Measurements from ENCODE around the gene GHRHR. TPM values are rescaled to one million over a fixed set of nuclear protein-coding genes. Genes with fewer than 3 reads are reported as not detected.

GHRHR gene
- total and polyA plus RNA-seq, 9 of the 15 experiments (the other 6 are each of a cell fraction or from before 2014, with no cell fraction given) = not detected

DNA sequence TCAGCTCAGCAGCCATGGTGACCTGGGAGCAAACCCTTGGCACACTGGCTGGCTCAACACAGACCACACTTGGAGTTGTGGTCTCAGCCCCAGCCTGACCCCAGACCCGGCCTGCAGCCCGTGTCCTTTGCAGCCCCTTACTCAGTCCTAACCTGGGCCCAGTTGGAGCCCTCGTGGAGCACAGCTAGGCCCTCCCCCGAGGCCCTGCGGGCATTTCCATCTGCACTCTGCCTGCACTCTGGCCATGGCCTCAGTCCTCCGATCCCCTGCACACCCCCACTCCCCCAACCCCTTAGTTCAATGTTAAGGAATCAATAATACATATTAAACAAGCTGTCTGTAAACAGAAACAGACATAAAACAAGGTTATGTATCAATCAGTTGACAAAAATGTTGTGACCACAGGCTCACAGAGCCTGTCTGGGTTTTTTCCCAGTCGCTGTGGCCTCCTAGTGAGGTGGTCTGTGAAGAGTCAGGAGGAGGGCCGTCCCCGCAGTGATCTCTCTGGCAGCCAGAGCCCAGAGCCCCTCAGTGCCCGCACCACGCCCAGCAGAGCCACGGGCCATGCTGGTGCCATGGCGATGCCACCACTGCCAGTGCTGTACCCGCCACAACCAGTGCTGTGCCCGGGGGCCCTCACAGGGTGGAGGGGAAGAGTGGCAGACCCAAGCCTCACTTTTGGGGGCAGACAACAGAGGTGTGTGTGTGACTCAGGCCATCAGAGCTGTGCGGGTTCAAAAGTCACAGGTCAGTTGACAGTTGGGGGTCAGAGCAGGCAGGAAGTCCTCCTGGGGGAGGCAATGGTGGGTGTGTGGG, 25.5 kb downstream of the GHRHR start:
- H3K4me2 ChIP-seq (ENCODE audit: insufficient read depth, low read length) = no peak overlapping the region
- H3K27ac ChIP-seq (ENCODE audit: extremely low read depth, low read depth, low read length) = no peak overlapping the region
- intact Hi-C loops (cut with micrococcal nuclease) = no loop called here
- WGBS (ENCODE audit: insufficient coverage, low coverage, missing lambda C conversion rate) = 8% methylated on average over 14 of the region's 16 CpGs
- no peak overlapping the region for H2AFZ ChIP-seq (ENCODE audit: low read depth, low read length)
- TF ChIP-seq NR2C2 (CRISPR knock-in tag; IDR thresholded peaks at IDR 0.05) = no peak
- 0 out of 2 replicates have a peak, but pooled peaks have one; percentile 23 for TF ChIP-seq NR2C2 (tag; IDR thresholded peaks at IDR 0.05)
- TF ChIP-seq ESRRA (IDR thresholded peaks at IDR 0.05; ENCODE audit: borderline replicate concordance, low read depth) = no peak
- TF ChIP-seq ZFP30 (CRISPR knock-in tag; IDR thresholded peaks at IDR 0.05; ENCODE audit: borderline replicate concordance) = no peak
- TF ChIP-seq NR2C1 (IDR thresholded peaks at IDR 0.05) = peak; percentile 70
- TF ChIP-seq NR2C1 (tag; IDR thresholded peaks at IDR 0.05) = 0 out of 2 replicates have a peak, but pooled peaks have one; percentile 36
- TF ChIP-seq, protein P1, sequence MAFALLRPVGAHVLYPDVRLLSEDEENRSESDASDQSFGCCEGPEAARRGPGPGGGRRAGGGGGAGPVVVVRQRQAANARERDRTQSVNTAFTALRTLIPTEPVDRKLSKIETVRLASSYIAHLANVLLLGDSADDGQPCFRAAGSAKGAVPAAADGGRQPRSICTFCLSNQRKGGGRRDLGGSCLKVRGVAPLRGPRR (CRISPR knock-in tag; IDR thresholded peaks at IDR 0.05) = no peak
- TF ChIP-seq, protein P2, sequence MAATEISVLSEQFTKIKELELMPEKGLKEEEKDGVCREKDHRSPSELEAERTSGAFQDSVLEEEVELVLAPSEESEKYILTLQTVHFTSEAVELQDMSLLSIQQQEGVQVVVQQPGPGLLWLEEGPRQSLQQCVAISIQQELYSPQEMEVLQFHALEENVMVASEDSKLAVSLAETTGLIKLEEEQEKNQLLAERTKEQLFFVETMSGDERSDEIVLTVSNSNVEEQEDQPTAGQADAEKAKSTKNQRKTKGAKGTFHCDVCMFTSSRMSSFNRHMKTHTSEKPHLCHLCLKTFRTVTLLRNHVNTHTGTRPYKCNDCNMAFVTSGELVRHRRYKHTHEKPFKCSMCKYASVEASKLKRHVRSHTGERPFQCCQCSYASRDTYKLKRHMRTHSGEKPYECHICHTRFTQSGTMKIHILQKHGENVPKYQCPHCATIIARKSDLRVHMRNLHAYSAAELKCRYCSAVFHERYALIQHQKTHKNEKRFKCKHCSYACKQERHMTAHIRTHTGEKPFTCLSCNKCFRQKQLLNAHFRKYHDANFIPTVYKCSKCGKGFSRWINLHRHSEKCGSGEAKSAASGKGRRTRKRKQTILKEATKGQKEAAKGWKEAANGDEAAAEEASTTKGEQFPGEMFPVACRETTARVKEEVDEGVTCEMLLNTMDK (IDR thresholded peaks at IDR 0.05; ENCODE audit: borderline replicate concordance, insufficient read depth, low read depth, low read length, poor library complexity, severe bottlenecking) = no peak
- DNase-seq (ENCODE audit: extremely low read depth in 1 of 4, low spot score in 3 of 4) = no peak
- POLR2A ChIA-PET = interaction anchor here (0.6 to 0.7 kb wide), 2 partner anchors 9 to 234 kb away, joined by 3 read pairs; no protein-coding TSS in a partner anchor
- no peaks in the 10 kb centered on the region; the same call in 1 of the 2 replicates for H4K20me1 ChIP-seq (replicated peaks; ENCODE audit: control insufficient read depth, insufficient read depth, low read length)
- ATAC-seq = no peak
- H3K4me3 ChIP-seq = no peak overlapping the region
- no peaks in the 10 kb centered on the region for H3K9me3 ChIP-seq (replicated peaks; ENCODE audit: control insufficient read depth, insufficient read depth, low read depth, low read length)
- no TSS peak for BruUV-seq (replicated peaks)
- H3K9me1 ChIP-seq (ENCODE audit: control insufficient read depth, insufficient read depth, low read length) = no peaks in the 10 kb centered on the region
- H3K27me3 ChIP-seq (ENCODE audit: control insufficient read depth in 2 of 2, insufficient read depth in 2 of 2, low read length in 2 of 2) = peaks cover 23 to 64% of the 10 kb centered on the region in 2 experiments
- CTCF ChIA-PET (ENCODE audit: low intra/inter-chr PET ratio) = no interaction called here
- in situ Hi-C loops (cut with MboI) = loop anchor here (10.0 kb wide), 1 partner anchor 746 kb away; no protein-coding TSS in a partner anchor
- H3K4me1 ChIP-seq (replicated peaks in 1 of 2; ENCODE audit: control insufficient read depth in 2 of 2, insufficient read depth in 2 of 2, low read length in 2 of 2) = peaks cover 0 to 25% of the 10 kb centered on the region in 2 experiments; a peak in 2 of 5 replicates
- H3K9ac ChIP-seq (ENCODE audit: insufficient read depth in 1 of 2, low read depth in 2 of 2, low read length in 2 of 2) = no peak overlapping the region; a peak in 1 of 4 replicates
- no peaks in the 10 kb centered on the region for H3K79me2 ChIP-seq (ENCODE audit: control insufficient read depth, insufficient read depth, low read length)
- no peak for FAIRE-seq
- no peaks in the 10 kb centered on the region for H3K36me3 ChIP-seq (ENCODE audit: control insufficient read depth, insufficient read depth, low read length)

Data from K562 (cell line).